HEK293T (cell line): ENCODE measurements around the gene NDUFB8.

Experiments
- BHLHE40 ChIP-seq: fragments of 450-650 bp; IDR thresholded peaks from 2 replicates; pipeline ENCODE4 v1.6.1; 2016; ENCODE audit warnings: mild to moderate bottlenecking, moderate library complexity, borderline replicate concordance
- ELF4 ChIP-seq: fragments of 450-650 bp; IDR thresholded peaks from 2 replicates; pipeline ENCODE4 v1.6.1; 2017; ENCODE audit warnings: antibody characterized with exemption
- FOXA1 ChIP-seq: fragments of 450-650 bp; IDR thresholded peaks from 2 replicates; pipeline ENCODE4 v1.6.1; 2016; ENCODE audit warnings: mild to moderate bottlenecking
- FOXK2 ChIP-seq: fragments of 450-650 bp; IDR thresholded peaks from 2 replicates; pipeline ENCODE4 v1.6.1; 2016; ENCODE audit warnings: mild to moderate bottlenecking
- FOXM1 ChIP-seq: fragments of 450-650 bp; IDR thresholded peaks from 2 replicates; pipeline ENCODE4 v1.6.1; 2017; ENCODE audit warnings: mild to moderate bottlenecking, borderline replicate concordance
- HDGF ChIP-seq: fragments of 450-650 bp; IDR thresholded peaks from 2 replicates; pipeline ENCODE4 v1.6.1; 2017; ENCODE audit warnings: antibody characterized with exemption, borderline replicate concordance
- L3MBTL2 ChIP-seq: fragments of 450-650 bp; conservative IDR thresholded peaks from 2 replicates; pipeline ENCODE4 v1.6.1; 2016; ENCODE audit warnings: mild to moderate bottlenecking
- PKNOX1 ChIP-seq: fragments of 450-650 bp; IDR thresholded peaks from 2 replicates; pipeline ENCODE4 v1.6.1; 2016
- SP1 ChIP-seq: fragments of 450-650 bp; IDR thresholded peaks from 2 replicates; pipeline ENCODE4 v1.6.1; 2017
- SUZ12 ChIP-seq: fragments of 450-650 bp; IDR thresholded peaks from 2 replicates; pipeline ENCODE4 v1.6.1; 2016; ENCODE audit warnings: mild to moderate bottlenecking
- ZNF384 ChIP-seq: fragments of 450-650 bp; IDR thresholded peaks from 2 replicates; pipeline ENCODE4 v1.6.1; 2016

- TF ChIP-seq FOXM1 (no peak), ZNF384 (no peak), L3MBTL2 (0 out of 2 replicates have a peak, but pooled peaks have one; percentile 28), SP1 (no peak), PKNOX1 (no peak), ELF4 (no peak), BHLHE40 (no peak), SUZ12 (no peak), FOXK2 (no peak), FOXA1 (no peak), HDGF (no peak)
Measured at GRCh38 chr10:100529475-100530298, at the start of gene NDUFB8.
